ENCODE data around the gene COG2.
"Not testable (repeated sequence)": the region's sequence is repeated elsewhere in the genome, so short reads cannot be mapped to it uniquely, and the experiment has no call there.

The COG2 gene

DNA sequence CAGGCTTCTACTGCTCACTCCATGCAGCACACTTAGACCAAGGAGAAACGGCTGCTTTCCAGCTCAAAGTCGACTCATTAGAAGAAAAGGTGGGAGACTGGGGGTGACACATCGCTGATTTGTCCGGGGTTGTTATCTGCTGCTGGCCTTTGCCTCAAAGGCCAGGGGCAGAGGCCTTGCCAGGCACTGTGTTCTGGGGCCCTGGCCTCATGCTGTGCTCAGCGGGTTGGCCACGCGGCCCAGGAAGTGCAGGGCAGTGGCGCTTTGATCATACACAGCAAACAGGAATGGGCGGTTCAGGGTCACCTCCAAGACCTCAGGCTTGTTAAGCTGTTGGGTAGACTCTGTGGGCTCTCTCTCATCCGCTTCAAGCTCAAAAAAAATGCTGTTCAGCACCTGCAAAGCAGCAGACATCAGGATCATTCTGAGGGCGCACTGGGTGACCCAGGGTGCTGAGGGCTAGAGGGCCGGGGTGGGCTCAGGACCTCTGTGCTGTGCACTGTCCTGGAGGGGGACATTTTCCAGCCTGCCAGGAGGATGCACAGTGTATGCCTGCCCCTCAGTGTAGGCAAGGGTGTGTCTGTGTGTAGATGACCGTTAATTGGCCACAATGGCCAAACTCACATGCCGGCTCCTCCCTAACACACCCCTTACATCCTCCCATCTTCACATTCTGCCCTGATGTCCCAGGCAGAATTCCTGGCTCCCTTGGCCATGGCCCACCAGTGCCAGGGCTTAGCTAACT is 60.8 kb downstream of the COG2 start:
- DNase-seq: no peak

DNA sequence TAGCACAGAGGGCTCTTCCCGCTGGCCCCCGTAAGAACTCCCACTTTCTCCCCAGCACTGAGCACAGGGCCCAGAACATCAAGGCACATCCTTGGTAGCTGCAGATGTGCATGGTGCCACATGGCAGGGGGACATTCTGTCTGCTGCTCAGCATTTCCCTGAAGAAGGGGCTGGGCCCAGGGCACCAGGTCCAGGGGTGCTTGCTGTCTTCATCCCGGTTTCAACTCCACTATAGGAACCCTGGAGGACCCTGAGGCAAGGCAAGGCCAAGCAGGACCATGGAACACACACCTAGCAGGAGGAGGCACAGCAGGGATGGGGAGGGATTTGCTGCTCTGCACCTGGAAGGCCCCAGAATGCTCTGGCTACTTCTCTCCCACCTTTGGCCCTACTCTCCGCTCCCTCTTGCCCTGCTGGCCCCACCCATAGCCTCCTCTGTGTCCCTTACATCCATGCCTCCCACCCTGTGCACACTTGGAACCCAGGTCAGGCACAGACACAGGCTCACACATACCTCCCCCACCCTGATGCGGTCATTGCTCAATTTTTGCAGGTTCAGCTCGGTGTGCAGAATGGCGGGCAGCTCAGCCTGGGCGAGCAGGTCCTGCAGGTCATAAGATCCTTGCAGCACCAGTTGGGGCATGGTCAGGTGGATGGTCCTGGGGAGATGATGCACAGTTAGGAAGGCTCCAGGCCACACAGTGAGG is 61.6 kb downstream of the COG2 start:
- DNase-seq: no peak

DNA sequence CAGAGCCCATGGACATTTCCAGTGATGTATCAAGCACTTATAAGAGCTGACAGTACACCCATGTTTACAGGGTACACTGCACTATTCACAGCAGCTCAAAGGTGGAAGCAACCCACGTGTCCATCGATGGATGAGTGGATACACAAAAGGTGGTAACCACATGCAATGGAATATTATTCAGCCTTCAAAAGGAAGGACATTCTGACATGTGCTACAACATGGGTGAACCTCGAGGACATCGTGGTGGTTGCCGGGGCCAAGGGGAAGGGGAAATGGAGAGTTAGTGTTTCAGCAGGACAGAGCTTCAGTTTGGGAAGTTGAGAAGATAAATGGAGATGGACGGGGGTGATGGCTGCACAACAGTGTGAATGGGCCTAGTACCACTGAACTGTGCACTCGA is 62.5 kb downstream of the COG2 start:
- DNase-seq: no peak

DNA sequence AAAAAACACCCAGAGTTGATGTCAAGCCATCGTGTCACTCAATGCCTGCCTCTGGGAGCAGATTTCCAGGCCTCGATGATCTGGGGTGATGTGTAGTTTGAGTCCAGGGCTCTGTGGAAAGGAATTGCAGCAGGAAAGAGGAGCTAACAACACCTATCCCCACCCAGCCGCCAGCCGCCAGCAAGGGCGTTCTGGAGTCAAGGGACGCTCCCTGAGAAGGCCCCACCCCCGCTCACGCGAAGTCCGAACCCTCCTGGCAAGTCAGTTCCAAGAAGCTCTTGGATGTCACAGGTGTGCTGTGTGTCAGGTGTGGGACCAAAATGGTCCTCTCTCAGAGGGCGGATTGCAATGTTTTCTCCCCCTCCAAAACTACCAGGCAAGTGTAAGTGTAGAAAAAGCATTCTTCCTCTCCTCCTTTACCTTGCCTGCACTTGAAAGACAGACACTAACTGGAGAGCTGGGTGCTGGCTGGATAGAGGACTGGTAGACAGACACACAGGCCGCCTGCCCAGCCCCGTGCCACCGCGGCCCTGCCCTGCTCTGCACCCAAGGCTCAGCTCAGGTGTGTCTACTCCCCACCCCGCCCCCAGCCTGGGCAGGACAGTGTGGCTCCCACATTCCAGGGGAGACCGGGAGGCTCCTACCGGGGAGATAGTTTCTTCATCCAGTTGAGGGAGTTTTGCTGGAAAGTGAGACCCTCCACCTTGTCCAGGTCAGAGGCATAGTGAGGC is 63.2 kb downstream of the COG2 start:
- no peak for DNase-seq

DNA sequence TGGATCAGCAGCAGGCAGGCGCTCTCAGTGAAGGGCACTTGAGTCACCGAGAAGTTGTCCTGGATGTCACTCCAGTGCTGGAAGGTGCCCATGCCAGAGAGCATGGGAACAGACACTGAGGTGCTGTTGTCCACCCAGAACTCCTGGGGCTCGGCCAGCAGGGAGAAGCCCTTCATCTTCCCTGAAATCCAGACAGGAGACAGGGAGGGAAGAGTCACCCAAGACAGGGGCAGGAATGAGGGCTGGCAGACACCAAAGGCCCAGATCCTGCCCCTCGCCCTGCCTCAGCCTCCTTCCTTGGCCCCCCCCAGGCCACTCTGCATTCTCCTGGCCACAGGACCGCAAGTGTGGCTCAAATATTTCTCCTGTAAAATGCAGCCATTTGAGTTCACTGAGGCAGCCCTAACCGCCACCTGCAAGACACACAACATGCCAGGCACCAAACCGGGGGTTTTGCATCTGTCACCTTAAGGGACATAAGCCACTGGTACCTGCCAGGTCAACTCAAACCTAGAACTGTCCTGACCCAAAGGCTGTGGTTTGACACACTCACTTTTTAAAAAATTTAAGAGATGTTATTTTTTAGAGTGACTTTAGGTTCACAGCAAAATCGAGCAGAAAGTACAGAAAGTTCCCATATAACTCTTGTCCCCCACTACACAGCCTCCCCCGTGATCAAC is 63.9 kb downstream of the COG2 start:
- no peak for DNase-seq

DNA sequence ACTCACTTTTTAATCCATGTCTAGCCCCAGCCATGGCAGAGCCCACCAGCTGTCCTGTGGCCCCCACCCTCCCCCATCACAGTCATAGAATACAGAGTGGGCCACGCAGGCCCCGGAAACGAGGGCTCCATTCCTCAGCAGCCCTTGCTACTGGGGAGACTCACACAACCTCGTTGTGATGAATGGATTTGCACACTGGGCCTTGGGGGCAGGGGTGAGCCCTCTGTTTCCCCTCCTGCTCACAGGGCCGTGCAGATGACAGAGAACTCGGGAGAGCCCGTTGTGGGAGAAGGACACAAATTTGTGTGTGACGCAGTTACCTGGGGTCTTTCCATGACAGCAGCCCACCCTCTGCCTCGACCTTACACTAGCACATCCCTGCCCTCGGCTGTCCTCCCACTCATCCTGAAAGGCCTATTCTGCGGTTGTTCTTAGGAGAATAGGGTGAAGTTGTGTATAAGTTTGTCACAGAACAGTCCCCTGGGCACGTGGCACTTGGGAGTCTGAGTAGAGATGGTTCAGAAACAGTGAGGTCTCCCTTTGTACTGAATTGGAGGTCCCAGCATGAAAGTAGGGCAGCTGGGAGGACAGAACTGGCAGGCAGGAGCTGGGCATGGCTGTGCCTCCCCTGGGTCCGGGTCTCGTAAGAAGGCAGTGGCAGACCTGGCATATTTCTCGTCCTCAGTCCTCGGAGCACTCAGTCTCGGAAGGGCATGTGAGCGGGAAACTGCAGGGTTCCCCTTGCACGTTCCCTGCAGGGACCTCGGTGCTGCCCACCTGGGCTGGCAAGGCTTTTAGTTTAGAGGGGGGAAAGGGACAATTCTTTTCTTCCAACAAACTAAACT is 64.8 kb downstream of the COG2 start:
- DNase-seq: no peak

DNA sequence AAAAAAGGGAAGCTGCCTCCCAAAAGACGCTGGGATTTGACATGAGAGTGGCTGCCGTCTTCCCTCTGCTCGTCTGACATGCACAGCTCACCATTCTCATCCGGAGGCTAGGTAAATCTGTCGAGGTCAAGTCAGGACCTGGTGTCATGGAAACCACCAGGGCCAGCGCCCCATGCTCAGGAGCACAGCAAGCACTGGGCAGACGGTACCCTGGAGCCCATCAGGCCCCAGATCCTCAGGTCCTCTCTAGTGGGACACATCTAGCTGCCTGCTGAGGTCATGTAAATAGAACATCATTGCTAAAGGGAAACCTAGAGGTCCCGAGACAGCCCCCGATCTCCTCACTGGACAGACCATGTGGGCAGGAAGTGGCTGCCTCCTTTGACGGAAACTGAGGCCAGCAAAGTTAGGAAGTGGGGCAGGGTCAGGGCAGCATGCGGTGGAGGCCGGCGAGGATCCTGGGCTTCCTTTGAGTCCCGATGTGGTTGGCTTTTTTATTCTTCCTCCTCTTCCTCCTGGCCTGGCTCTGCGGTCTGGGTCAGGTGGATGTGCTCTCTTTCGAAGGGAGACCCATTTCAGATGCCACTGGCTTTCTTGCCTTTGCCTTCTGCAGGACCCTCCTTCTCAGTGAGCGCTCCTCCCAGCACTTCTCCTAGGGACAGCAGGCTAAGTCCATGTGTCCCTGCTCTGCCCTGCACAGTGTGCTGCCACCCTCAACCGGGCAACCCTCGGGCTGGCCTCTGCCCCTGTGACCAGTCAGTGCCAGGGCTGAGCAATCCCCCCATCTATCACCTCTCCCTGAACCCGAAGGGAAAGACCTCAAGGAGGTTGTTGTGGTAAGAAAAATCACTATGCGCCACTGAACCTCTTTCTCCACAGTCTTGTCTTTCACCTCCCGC is 65.7 kb downstream of the COG2 start:
- DNase-seq: no peak

DNA sequence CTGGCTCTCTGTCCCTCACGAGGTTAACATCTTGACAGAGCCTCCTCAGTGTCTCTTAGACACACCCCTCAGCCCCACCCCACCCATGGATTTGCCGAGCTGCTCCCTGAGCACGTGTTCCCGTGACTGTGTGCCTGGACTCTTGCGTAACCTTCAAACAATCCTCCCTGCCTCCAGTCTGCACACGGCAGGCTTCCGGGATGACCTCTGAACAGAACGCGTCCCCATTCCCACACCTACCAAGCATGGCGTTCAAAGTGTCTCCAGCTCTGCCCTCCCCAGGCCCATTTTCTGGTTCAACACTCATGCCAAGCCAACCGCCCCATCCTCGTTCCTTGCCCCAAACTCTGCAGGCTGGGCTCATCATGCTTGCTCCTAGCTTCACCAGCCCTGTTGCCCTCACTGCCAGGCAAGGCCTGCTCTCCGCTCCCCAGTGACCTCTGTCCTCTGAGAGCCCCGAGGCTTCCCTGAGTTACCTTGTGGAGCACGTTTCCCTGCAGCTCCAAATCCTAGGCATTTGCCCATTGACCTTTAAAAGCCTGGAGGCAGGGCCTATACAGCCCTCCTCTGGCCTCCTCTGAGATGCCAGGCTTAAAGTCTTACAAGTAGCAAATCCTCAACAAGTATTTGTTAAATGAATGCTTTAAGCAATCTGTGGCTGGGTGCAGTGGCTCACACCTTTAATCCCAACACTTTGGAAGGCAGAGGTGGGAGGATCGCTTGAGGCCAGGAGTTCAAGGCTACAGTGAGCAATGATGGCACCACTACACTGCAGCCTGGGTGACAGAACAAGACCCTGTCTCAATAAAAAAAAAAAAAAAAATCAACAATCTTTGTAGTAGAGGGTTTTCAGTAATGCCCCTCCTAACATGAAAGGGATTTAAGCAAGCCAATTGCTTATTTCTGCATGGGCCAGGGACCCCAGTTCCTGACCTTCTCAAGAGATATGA is 66.6 kb downstream of the COG2 start:
- peak; percentile 8 for DNase-seq

DNA sequence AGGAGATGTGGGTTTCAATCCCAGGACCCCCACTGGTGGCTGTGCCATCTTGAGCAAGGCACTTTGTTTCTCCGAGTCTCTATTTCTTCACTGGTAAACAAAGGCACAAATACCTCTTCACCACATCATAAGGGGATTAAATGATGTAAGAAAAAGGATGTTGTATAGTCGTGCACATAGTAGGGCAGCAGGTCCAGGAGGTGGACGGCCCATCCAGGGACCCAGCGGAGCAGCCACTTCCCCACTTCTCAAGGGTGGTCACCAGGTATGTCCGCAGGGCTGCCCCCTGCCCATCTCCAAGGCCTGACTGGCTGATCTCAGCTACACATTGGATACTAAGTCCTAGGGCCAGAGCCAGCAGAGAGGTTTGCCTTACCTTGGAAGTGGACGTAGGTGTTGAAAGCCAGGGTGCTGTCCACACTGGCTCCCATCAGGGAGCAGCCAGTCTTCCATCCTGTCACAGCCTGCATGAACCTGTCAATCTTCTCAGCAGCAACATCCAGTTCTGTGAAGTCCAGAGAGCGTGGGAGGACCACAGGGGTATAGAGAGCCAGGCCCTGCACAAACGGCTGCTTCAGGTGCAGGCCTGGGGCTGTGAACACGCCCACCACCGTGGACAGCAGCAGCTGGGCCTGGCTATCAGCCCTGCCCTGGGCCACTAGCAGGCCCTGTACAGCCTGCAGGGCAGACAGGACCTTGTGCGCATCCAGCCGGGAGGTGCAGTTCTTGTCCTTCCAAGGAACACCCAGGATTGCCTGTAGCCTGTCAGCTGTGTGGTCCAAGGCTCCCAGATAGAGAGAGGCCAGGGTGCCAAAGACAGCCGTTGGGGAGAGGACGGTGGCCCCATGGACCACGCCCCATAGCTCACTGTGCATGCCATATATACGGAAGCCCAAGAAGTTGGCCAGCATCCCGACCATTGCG is 67.6 kb downstream of the COG2 start:
- no peak for DNase-seq

DNA sequence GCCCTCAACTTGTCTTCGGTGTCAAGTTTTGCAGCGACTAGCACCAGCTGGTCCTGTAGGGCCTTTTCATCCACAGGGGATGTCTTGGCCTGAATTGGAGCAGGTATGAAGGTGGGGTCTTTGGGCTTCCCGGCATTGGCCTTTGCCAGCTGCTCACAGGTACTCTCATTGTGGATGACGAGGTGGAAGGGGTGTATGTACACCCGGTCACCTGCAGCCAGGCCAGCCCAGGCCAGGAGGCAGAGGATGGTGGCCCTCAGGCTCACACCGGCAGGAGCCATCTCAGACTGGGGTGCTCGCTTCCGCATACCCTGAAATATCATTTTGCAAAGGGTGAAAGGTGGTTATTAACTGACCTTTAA is 68.2 kb downstream of the COG2 start:
- no peak for DNase-seq

DNA sequence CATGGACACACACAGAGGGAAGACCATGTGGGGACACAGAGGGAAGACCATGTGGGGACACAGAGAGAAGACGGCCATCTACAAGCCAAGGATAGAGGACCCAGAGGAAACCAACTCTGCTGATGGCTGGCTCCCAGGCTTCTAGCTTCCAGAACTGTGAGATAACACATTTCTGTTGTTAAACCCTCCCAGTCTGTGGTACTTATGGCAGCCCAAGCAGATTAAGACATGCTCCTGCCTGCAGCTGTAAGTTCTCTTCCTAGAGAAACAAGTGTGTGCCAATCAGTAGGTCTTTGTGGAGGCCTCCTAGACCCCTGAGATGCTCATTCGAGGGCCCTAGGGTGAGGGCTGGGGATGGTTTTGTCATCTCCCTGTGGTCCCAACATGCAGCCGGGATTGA is 69.0 kb downstream of the COG2 start:
- DNase-seq: no peak

DNA sequence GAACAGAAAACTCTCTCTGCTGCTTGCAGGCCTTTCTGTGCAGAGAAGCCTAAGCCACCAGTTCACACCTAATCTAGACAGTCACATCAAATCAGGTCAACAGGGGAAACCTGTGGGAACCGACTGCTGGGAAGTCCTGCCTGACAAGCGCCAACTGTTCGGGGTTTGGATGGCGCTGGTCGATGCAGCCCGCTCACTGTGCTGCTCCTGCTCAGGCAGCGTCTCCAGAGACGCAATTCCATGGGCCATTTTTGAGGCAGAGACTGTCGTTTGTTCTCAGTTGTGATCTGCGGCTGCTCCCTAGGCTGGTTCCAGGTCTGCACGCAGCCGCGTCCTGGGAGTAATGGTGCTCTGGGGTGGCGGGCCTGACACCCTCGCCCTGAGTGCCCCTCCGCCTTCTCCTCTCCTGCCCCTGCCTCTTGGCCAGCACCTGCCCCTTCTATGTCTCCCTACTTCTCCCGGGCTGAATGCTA is 70.2 kb downstream of the COG2 start:
- DNase-seq: no peak

DNA sequence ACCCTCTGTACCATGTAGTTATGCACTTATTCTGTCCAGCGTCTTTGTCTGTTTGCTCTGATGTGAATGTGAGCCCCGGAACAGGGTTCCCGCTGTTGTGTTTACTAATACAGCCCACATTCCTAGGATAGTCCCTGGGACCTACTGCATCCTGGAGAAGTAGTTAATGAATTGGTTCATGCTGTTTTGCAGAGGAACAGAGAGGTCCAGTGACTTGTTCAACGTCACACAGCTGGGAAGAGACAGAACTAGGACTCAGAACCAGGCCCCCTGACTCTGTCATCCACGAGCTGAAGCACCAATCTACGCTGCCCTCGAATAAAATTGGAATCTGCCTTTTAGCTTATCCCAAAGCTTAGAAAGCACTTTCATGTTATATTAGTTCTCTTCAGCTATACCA is 70.9 kb downstream of the COG2 start:
- no peak for DNase-seq

DNA sequence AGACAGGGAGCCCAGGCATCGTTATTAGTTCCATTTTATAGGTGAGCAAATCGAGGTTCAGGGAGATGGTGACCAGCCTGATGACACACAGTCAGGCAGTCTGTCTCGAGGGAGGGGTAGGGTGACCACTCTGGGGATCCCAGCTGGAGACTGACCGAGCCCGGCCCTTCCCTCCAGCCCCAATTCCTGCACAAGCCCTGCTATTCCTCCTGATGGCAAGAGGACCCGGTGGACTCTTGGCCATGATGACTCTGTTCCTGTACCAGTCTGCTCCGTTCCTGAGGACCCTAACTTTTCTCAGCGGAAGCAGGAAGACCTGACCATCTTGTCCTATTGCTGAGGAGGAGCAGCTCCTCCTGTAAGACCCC is 71.2 kb downstream of the COG2 start:
- no peak for DNase-seq

DNA sequence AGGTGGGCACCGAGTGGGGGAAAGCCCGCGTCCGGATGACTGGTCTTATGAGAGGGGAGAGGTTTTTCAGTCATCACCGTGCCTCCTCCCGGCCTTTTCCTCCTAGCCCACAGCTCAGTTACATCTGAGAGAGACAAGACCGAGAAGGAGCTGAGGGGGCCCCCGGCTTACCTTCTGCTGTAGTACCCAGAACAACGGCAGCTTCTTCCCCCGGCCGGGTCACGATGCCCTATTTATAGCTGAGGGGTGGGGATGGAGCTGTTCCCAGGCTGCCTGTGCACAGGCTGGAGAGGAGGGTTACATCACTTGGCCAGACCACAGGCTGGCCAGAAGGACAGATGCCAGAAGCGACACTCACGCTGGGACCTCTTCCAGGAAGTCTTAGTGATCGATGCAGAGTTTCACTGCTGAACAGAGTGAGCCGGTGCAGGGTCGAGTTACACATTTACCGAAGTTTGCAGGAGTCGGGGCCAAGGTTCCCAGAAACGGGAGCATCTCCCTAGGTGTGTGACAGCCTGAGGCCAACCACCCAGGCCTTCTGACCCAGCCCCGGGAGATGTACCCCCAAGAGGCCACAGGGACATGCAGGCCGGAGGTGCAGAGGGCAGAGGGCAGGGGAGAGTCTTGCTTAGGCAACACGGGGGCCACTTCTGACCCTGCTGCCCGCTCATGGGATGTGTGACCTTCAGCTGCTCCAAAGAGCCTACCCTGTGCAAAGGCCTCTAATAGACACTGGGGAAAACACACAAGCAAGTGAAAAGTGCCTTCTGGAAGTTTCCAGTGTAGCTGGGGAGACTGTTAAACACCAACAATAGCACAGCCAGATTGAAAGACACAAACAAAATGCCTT is 71.9 kb downstream of the COG2 start, which contains the start of gene AGT:
TSS of gene AGT (minus strand) at position 208 of the 850 bp plus-strand sequence. CDS start 3,299 bp downstream, outside the sequence.
- peak; percentile 81 for DNase-seq

DNA sequence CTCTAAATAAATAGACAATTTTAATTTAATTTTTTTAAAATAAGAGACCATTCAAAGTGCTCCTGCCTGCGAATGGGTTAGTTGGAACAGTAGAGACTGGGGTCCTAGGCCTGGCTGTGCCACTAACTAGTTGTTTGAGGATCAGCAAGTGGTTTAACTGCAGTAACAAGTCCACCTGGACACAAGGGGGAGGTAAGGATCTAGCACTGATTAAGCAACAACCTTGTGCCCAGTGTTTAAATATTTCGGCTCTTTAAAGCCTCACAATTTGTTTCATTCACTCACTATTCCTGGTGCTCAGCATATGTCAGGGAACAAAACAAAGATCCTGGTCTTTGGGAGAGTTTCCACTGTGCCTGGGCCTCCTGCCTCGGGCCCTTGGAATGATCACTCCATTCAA is 73.2 kb downstream of the COG2 start:
- DNase-seq: no peak

DNA sequence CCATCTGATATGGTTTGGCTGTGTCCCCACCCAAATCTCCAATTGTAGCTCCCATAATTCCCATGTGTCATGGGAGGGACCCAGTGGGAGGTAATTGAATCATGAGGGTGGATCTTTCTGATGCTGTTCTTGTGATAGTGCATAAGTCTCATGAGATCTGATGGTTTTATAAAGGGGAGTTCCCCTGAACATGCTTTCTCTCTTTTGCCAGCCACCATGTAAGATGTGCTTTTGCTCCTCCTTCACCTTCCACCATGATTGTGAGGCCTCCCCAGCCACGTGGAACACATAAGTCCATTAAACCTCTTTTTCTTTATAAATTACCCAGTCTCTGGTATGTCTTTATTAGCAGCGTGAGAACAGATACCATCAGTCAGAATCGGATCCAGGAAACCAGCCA is 74.2 kb downstream of the COG2 start:
- not testable (repeated sequence) for DNase-seq

DNA sequence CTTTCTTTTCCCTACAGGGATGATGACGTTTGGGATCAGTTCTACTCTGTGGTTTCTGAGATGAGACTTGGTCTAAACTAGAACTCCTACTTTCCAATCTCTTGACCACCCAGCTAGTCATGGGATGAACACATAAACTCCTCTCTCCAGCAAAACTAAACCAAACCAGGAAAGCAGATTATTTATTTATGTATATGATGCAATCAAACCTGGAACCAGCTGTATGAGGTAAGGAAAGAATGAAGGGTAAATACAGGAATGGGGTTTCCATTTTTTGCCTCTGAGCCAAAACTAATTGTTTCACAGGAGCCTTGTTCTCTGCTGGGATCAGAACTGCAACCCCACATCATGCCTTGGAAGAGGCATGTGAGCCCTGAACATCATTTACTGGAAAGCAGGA is 75.0 kb downstream of the COG2 start:
- DNase-seq: no peak

All from EL (cell line).